HG03439 (cell line): ENCODE results near the gene HEG1.
A peak's percentile ranks its signal among the peaks of the same experiment; 100 is the strongest.

Experiments used
- ATAC-seq: cut with Tn5 transposase; IDR thresholded peaks from one replicate; pipeline ENCODE4 v1.9.1; 2021; ENCODE audit warnings: mild to moderate bottlenecking, moderate library complexity; ENCODE audit not compliant: unreplicated experiment

The HEG1 gene

GRCh38 chr3:125069968-125070745, 14.4 kb upstream of the HEG1 start:
- no peak for ATAC-seq

- no peak for ATAC-seq
Measured at GRCh38 chr3:125069452-125069851, 13.7 kb upstream of the HEG1 start.

- no peak for ATAC-seq
Measured at GRCh38 chr3:125068265-125068664, 12.5 kb upstream of the HEG1 start.

- no peak for ATAC-seq
Measured at GRCh38 chr3:125067225-125067624, 11.4 kb upstream of the HEG1 start.

- ATAC-seq = no peak
Measured at GRCh38 chr3:125062904-125063618, 7.3 kb upstream of the HEG1 start.

- no peak for ATAC-seq
Measured at GRCh38 chr3:125061646-125062045, 5.8 kb upstream of the HEG1 start.

GRCh38 chr3:125061170-125061569, 5.4 kb upstream of the HEG1 start:
- ATAC-seq = no peak

- no peak for ATAC-seq
Measured at GRCh38 chr3:125059488-125060245, 3.9 kb upstream of the HEG1 start.

- ATAC-seq = no peak
Measured at GRCh38 chr3:125058959-125059358, 3.2 kb upstream of the HEG1 start.

GRCh38 chr3:125058529-125058928, 2.7 kb upstream of the HEG1 start:
- no peak for ATAC-seq

GRCh38 chr3:125057186-125057850, 1.5 kb upstream of the HEG1 start:
- no peak for ATAC-seq

- peak; percentile 24 for ATAC-seq
Measured at GRCh38 chr3:125055331-125055912, 375 bp downstream of the HEG1 start.

GRCh38 chr3:125054449-125055329, 1.1 kb downstream of the HEG1 start:
- ATAC-seq = no peak

- ATAC-seq = no peak
Measured at GRCh38 chr3:125054062-125054448, 1.7 kb downstream of the HEG1 start.

- ATAC-seq = no peak
Measured at GRCh38 chr3:125053304-125053699, 2.5 kb downstream of the HEG1 start.

GRCh38 chr3:125052624-125053303, 3.0 kb downstream of the HEG1 start:
- no peak for ATAC-seq

GRCh38 chr3:125051715-125052581, 3.8 kb downstream of the HEG1 start:
- no peak for ATAC-seq

GRCh38 chr3:125051205-125051604, 4.6 kb downstream of the HEG1 start:
- ATAC-seq = no peak
